NCI-H69 (cell line): ENCODE results near the gene PCK2.
A peak's percentile ranks its signal among the peaks of the same experiment; 100 is the strongest.
"Not testable (repeated sequence)": the region's sequence is repeated elsewhere in the genome, so short reads cannot be mapped to it uniquely, and the experiment has no call there.

Experiments used
- DNase-seq: peaks from one replicate; lab custom pipeline; 2025; lab: John Stamatoyannopoulos, UW

The PCK2 gene

DNA sequence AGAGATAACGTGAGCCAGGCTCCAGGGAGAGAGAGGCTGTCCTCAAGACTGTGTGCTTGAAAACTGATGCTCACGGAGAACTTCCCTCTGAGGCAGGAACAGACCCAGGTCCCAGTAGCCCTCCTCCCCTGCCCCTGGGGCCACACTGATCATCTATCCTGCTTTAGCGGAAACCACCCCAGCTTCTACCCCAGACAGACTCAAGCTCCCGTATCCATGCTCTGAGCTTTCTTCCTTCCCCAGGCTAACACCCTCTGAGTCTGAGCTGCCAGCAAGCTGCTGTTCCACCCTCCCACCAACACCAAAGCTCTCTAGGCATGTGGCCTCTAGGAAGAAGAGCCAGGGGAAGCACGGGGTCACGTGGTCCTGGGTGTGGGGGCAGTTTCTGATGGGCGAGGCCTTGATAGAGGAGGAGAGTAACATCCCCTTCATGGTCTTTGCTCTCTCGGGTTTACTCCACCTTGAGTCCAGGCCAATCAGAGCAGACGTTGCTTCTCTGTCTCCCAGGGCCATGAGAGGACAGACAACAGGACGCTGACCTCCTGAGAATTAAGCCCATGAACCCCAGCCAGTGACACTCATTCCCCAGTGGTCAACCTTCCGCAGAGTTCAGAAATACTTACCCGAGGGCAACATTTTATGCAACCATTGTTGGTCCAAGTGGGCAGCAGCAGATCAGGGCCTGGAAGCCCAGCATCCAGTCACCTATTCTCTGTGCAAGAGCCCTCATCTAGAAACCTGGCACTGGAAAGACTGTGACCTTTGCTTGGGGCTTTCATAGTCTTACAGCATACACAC lies 1.4 kb downstream of the PCK2 start:
- DNase-seq: peak; percentile 30

DNA sequence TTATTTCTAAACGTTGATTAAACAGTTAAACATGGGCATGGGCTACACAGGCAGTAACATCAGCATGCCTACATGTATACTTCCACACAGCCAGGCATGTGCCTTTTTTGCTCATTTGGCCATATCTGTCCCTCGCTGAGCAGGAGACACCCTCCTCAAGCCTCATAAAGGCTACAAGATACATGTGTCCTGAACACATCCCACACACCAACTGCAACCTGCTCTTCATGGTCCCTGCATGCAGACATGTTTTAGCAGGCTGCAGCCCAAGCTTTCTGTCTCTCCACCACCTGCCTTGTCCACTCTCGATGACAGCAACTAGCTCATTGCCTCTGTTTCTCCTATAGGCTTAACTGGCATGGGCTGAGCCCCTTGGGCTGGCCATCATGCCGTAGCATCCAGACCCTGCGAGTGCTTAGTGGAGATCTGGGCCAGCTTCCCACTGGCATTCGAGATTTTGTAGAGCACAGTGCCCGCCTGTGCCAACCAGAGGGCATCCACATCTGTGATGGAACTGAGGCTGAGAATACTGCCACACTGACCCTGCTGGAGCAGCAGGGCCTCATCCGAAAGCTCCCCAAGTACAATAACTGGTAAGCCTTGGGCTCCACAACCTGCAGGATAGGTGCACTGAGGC lies 2.6 kb downstream of the PCK2 start:
- DNase-seq: no peak

DNA sequence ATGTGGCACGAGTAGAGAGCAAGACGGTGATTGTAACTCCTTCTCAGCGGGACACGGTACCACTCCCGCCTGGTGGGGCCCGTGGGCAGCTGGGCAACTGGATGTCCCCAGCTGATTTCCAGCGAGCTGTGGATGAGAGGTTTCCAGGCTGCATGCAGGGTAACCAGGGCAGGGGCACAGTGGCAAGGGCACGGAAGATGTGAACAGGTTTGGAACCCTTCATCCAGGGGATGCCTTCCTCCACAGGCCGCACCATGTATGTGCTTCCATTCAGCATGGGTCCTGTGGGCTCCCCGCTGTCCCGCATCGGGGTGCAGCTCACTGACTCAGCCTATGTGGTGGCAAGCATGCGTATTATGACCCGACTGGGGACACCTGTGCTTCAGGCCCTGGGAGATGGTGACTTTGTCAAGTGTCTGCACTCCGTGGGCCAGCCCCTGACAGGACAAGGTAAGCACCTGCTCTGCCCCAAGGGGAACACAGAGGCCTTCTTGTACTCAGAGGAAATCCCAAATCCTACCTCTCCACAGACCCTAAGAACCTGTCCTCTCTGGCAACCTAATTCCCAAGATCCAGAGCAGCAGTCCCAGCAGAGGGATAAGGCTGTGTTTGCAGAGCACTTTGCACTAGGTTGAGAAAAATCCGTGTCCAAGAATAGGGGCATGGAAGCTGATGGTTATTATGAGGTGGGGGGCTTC lies 4.3 kb downstream of the PCK2 start:
- no peak for DNase-seq

DNA sequence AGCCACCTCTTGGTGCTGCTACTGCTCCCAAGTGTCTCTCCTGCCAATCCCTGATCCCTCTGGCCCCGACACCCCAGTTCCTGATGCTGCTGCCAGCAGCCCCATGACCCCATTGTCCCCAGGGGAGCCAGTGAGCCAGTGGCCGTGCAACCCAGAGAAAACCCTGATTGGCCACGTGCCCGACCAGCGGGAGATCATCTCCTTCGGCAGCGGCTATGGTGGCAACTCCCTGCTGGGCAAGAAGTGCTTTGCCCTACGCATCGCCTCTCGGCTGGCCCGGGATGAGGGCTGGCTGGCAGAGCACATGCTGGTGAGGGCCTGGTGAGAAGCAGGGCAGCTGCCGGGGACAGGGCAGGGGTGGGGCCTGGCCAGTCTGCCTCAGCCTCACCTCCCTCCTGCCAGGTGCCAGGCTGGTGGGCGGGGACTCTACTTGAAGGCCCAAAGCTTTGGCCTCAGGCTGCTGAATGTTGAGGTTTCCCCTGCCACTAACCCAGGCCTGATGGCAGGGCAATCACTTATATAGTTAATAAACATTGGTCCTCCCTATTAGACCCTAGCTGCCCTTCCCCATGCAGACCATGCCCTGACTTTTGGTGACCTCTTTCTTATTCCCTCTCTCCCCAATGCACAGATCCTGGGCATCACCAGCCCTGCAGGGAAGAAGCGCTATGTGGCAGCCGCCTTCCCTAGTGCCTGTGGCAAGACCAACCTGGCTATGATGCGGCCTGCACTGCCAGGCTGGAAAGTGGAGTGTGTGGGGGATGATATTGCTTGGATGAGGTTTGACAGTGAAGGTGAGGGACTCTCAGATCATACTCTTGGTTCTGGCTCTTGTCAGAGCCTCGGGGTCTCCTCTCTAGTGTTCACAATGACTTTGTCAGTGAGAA lies 5.1 kb downstream of the PCK2 start:
- DNase-seq: peak; percentile 53

DNA sequence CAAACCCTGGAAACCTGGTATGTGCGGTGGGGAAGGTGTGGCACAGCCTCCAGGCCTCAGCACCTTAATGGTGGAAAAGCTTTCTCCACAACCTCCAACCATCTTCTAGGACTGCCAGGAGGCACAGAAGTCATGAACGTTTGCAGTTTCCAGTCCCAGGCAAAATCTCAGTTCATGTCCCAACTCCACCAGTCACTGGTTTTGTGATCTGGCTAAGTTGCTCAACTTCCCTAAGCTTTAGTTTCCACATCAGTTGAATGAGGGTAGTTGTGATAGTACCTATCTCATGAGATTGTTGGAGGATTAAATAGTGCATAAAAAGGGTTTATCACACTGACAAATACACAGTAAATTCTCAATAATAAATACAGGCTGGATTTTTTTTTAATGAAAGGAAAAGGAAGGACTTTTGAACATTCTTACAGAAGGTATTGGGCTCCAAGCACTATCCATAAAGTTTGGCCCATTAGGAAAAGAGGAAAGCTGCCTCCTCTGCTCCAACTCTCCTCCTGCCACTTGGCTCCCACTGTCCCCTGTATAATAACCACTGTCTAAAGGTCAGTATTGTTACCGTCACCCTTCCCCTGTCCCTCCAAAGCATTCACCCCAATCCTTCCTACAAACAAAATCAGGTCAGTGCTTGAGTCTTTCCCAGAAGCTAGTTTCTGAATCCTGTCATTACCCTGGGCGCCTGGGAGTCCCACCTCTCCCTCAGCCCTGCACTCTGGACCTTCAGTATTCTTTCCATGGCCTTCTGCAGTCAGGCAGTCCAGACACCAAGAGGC lies 6.3 kb downstream of the PCK2 start:
- no peak for DNase-seq

DNA sequence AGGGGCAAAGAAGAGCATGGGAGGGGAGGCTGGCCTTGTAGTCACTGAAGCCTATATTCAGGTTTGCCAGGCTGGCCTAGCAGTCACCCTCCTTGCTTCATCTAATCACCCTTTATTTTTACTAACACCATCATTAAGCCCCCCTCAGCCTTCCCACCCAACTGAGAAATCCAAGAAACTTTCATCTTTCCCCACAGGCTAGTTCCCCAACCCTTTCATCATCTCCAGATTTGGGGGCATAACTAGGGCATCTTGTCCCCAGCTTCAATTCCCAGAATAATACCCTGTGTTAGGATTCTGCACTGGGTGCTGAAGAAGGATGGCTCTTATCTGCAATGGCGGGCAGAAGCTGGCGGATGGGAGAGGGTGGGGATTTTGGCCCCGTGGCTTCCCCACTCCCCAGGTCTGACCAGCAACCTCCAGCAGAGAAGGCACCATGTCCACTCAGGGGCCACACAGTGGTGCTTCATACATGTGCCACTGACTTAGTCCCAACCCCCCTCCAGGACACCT lies 6.9 kb downstream of the PCK2 start:
- no peak for DNase-seq

DNA sequence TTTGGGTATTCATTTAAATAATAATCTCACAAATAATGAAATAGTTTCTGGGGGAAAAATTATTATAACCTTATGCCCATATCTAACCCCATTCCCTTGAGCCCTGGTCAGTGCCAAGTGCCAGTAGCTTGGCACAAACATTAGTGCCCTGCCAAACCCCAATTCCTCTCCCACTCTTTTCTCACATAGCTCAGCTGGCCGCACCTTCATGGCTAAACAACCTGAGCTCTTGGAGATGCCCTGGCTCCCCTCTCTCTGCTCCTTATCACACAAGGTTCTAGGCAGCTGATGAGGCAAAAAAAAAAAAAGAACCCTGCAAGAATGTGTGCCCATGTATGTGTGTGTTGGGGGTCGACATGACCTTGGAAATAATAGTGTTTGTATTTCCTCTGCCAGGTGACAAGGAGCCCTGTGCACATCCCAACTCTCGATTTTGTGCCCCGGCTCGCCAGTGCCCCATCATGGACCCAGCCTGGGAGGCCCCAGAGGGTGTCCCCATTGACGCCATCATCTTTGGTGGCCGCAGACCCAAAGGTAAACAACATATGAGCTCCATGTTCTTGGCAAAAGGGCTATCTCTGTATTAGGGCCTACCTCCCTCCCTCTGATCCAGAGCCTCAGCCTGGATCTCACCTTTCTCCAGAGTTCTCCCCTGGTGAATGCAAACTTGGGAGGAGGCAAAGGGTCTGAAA lies 8.4 kb downstream of the PCK2 start:
- no peak for DNase-seq

DNA sequence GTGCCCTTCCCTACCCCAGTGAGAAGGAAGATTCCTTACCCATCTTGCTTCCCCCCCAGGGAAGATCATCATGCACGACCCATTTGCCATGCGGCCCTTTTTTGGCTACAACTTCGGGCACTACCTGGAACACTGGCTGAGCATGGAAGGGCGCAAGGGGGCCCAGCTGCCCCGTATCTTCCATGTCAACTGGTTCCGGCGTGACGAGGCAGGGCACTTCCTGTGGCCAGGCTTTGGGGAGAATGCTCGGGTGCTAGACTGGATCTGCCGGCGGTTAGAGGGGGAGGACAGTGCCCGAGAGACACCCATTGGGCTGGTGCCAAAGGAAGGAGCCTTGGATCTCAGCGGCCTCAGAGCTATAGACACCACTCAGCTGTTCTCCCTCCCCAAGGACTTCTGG lies 9.3 kb downstream of the PCK2 start:
- DNase-seq: no peak

DNA sequence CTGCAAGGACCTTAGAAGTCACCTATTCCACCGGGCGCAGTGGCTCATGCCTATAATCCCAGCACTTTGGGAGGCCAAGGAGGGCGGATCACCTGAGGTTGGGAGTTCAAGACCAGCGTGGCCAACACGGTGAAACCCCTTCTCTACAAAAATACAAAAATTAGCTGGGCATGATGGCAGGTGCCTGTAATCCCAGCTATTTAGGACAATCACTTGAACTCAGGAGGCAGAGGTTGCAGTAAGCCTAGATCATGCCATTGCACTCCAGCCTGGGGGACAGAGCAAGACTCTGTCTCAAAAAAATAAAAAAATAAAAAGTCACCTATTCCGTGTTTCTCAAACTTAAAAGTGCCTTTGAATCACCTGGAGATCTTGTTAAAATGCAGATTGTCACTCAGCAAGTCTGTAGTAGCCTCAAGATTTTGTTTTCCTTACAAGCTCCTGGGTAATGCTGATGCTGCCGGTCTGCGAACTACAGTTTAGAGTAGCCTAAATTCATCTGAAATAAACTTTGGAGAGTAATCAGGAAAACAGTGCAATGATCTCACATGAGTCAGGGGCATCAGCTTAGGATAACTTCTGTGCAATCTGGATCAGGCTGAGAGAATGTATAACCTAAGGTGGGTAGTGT lies 11.6 kb downstream of the PCK2 start:
- DNase-seq: not testable (repeated sequence)

DNA sequence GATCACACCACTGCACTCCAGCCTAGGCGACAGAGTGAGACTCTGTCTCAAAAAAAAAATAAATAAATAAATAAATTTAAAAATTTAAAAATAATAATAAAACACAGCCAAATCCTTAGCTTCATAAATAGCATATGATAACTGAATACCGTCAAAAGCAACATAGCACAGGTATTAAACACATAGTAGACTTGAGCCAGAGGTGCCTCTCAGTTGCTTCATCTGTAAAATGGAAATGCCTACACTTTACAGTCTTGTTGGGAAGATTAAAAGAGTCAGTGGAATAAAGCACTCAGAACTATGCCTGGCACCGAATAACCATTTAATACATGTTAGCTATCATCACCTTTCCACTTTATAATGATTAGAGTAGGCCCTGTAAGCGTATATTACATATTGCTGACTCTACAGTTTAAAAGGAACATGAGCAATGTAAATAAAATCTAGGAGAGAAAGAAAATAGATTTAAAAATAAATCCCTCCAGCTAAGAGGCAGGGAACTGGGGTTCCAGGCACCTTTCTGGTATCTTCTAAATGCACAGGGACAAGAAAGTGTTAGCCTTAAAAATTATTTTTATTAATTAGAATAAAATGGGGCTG lies 12.7 kb downstream of the PCK2 start:
- no peak for DNase-seq

DNA sequence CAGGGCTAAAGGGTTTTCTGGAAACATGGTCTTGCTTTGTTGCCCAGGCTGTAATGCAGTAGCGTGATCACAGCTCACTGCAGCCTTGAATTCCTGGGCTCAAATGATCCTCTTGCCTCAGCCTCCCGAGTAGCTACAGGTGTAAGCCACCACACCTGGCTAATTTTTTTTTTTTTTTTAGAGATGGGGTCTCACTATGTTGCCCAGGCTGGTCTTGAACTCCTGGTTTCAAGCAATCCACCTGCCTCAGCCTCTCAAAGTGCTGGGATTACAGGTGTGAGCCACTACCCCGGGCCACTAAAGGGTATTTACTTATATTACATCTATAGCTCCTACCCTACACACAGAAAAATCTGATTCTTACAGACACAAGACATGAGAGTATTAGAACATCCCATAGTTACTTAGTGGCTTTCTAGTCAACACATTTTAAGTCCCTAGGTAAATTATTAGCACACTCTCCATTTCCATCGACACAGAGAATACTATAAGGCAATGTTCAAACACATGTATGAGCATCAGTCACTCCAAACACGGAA lies 14.3 kb downstream of the PCK2 start:
- DNase-seq: no peak

DNA sequence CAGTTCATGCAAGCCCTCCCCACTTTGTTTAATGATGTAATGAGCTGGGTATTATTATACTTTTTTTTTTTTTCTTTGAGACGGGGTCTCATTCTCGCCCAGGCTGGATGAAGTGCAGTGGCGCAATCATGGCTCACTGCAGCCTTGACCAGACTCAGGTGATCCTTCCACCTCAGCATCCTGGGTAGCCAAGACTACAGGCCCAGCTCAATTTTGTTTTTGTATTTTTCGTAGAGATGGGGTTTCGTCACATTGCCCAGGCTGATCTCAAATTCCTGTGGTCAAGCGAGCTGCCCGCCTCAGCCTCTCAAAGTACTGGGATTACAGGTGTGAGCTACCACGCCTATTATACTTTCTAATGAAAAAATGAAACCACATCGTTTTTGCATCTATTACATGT lies 15.9 kb downstream of the PCK2 start:
- DNase-seq: no peak

DNA sequence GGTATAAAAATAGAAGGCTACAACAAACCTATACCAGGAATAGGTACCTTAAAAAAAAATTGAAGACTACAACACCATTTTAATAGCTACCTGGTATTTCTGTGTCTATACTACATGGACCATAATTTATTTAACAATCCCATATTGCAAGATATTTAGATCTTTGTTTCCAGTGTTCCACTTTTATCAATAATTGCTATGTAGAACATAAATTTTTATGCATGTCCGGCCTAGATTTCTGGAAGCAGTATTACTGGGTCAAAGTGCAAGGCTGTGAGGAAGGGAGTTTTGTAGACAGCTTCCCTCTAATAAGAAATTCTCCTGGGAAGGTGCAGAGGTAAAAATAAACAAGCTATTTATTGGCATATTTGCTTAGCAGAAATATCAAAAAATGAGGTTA lies 16.4 kb downstream of the PCK2 start:
- no peak for DNase-seq

DNA sequence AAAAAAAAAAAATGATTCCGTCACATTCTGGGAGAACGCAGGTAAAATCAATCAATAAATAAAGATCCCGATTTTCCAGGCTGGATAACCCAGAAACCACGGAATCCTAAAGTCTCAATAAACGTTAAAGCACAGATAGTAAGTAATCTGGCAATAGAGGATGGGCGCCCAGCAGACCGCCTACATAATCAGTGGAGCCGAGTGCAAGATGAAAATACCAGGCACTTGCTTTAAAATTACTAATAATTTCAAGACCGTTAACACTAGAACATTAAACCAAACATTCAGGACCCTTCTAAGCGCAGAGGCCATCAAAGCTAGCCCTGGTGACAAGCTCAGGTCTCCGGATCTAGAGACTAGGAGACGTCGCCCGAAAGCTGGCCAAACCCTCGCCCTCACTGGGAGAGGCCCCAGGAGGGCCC lies 19.3 kb downstream of the PCK2 start:
- DNase-seq: no peak

DNA sequence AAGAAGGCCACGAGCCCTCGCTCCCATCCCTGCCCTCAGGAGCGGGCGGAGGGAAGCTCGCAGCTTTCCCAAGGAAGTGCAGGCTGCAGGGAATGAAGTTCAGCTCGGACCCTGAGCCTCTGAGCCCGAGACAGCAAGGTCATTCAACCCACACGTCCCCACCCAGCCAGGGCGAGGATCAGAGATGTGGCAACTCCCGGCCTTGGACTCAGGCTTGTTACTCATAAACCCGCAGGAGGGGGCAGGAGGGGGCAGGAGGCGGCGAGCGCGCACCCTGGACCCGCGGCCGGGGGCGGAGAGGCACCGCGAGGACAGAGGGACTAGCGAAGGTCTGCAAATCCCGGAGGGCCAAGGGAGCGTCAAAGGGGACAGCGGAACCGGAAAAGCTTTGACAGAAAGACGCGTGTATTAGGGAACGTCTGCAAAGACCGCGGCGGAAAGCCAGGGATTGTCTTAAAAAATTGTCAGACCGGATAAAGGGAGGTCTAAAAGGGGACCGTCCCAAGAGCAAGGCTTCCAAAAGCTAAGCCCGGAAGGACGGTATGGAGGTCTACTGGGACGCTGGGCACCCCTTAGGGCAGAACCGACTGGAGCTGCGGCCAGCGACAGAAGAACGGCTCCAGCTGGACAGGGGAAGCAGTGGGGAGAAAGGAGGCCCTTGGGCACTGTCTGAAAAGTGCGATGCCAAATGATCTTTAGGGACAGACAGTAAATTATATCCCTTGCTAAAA lies 19.9 kb downstream of the PCK2 start:
- peak; percentile 92 for DNase-seq

DNA sequence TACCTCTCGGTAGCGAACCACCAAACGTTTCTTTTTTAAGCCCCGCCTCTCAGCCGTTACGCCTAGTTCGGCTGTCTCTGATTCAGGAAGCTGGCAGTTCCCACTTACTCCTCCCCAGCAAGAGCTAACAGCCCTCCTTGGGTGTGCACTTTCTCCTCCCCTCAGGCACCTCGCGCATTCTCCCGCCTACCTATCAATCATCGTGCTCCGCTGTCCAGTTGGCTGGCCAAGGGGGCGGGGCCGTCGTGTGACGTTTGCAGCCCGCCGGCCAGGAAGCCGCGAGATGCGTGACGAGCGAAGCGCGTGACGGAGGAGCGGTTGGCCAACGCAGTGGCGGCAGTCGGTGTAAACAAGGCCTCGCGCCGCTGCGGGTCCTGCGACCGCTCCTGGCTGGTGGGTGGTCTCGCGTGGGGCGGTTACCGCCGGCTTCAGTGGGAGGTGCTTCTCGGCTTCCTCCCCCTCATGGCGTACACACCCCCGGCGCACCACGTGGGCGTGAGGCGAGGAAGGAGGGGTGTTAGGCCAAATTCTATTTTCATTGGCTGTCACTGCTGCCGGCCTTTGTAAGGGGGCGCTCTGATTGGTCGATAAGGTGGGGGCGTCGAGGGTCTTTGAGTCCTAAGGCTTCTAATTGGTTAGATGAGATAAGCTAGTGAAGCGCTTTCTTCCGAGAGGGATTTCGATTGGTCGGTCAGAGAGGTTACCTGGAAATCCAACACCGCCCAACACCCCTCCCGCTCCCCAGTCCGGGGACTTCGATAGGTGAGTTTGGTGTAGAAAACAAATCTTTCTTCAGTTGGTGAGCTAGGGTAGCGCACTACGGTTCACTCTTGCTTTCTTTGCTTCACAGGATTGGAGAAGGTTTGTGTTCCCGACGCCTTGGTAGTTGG lies 20.7 kb downstream of the PCK2 start, which contains the start of the genes DCAF11 and NRL:
Gene DCAF11, plus strand, starts transcription at position 246 of the 890 bp plus-strand sequence. CDS start 818 bp downstream, outside the sequence.
Gene NRL, minus strand, starts transcription at position 418 of the 890 bp plus-strand sequence. CDS start 32,101 bp downstream, outside the sequence.
- DNase-seq: peak; percentile 100

DNA sequence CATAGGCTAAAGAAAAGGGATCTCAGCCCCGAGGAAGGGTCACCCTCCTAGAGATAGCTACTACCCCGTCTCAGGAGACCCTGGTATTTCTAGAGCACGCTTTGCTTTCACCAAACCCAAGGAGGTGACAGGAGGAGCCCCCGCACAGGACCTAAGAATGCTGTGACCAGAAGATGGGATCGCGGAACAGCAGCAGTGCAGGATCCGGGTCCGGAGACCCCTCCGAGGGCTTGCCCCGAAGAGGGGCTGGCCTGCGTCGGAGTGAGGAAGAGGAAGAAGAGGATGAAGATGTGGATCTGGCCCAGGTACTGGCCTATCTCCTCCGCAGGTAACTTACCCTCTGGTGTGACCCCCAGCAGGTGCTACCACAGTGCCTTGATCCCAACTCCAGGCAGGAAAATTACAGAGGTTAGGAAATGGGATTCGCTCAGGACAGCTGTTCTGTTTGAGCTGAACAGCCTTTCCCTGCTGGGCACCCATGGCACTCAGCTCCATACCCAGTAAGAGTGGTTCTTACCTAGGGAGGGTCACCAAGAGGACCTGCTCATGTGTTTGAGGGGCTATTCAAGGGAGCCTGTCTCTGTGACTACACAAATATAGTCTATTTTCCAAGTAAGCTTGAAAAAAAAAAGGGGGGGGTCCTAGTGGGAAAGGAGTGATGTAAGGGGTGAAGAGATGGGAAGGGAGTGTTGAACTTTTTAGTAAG lies 21.5 kb downstream of the PCK2 start:
- DNase-seq: peak; percentile 46
